Measurements from ENCODE around the gene SERPINA3.

- TF ChIP-seq EZH2 (IDR thresholded peaks at IDR 0.05; ENCODE audit: low read depth) (no peak), CTCF (conservative IDR thresholded peaks at IDR 0.05) (no peak)
Measured at GRCh38 chr14:94594441-94594840, 17.8 kb upstream of the SERPINA3 start.
